Ishikawa (cell line): Measurements from ENCODE around the gene SOX15.

Experiments used
- EP300 ChIP-seq: IDR thresholded peaks from 2 replicates; pipeline ENCODE4 v1.6.1; 2012; ENCODE audit warnings: borderline replicate concordance
- NFIC ChIP-seq: IDR thresholded peaks from 2 replicates; pipeline ENCODE4 v1.6.1; 2012
- RAD21 ChIP-seq: IDR thresholded peaks from 2 replicates; pipeline ENCODE4 v1.6.1; 2012; ENCODE audit warnings: low read depth
- TAF1 ChIP-seq: IDR thresholded peaks from 2 replicates; pipeline ENCODE4 v1.6.1; 2012; ENCODE audit warnings: low read depth, mild to moderate bottlenecking
- TCF12 ChIP-seq: IDR thresholded peaks from 2 replicates; pipeline ENCODE4 v1.6.1; 2012; ENCODE audit warnings: low read depth
- TF ChIP-seq, protein P1 (sequence below): IDR thresholded peaks from 2 replicates; pipeline ENCODE4 v1.6.1; 2012; ENCODE audit warnings: low read depth, mild to moderate bottlenecking
- TF ChIP-seq, protein P2 (sequence below): IDR thresholded peaks from 2 replicates; pipeline ENCODE4 v1.6.1; 2012

DNA sequence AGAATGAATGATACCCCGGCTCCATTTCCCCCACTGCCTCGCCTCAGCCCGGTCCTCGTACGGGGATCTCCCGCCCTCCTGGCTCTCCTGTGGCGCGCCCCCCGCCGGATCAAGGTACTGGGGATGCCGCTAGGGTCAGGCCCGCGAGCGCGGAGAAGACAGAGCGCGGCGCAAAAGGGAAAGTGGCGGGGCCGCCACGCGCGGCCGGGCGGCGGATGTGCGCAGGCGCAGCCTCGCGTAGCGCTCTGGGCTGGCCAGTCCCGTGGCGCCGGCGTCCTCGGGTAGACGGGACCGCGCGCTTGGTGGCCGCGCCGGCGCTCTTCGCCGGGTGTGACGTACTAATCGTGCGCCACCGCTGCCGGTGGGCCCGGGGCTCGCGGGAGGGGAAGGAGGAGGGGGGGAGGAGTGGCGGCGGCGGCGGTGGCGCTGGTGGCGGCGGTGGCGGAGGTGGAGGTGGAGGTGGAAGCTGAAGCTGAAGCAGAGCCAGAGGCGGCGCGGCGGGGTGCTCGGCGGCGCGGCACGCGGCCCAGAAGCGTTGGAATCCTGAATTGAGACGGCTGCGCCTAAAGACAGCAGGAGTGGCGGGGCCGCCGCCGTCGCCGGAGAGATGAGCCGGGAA lies 28.2 kb downstream of the SOX15 start, which contains the start of gene SENP3:
- TF ChIP-seq, protein P1, sequence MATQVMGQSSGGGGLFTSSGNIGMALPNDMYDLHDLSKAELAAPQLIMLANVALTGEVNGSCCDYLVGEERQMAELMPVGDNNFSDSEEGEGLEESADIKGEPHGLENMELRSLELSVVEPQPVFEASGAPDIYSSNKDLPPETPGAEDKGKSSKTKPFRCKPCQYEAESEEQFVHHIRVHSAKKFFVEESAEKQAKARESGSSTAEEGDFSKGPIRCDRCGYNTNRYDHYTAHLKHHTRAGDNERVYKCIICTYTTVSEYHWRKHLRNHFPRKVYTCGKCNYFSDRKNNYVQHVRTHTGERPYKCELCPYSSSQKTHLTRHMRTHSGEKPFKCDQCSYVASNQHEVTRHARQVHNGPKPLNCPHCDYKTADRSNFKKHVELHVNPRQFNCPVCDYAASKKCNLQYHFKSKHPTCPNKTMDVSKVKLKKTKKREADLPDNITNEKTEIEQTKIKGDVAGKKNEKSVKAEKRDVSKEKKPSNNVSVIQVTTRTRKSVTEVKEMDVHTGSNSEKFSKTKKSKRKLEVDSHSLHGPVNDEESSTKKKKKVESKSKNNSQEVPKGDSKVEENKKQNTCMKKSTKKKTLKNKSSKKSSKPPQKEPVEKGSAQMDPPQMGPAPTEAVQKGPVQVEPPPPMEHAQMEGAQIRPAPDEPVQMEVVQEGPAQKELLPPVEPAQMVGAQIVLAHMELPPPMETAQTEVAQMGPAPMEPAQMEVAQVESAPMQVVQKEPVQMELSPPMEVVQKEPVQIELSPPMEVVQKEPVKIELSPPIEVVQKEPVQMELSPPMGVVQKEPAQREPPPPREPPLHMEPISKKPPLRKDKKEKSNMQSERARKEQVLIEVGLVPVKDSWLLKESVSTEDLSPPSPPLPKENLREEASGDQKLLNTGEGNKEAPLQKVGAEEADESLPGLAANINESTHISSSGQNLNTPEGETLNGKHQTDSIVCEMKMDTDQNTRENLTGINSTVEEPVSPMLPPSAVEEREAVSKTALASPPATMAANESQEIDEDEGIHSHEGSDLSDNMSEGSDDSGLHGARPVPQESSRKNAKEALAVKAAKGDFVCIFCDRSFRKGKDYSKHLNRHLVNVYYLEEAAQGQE: no peak
- no peak for TF ChIP-seq EP300
- peak; percentile 79 for TF ChIP-seq TAF1
- TF ChIP-seq RAD21: no peak
- TF ChIP-seq, protein P2, sequence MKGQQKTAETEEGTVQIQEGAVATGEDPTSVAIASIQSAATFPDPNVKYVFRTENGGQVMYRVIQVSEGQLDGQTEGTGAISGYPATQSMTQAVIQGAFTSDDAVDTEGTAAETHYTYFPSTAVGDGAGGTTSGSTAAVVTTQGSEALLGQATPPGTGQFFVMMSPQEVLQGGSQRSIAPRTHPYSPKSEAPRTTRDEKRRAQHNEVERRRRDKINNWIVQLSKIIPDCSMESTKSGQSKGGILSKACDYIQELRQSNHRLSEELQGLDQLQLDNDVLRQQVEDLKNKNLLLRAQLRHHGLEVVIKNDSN: no peak
- TF ChIP-seq TCF12: peak; percentile 29; the same call in 1 of the 2 replicates
- TF ChIP-seq NFIC: no peak
